Activated CD4-positive, alpha-beta T cell treated with anti-CD3 and anti-CD28 coated beads, Interleukin-10, Interleukin-2, amounts not matched to agents 100 ng/mL and 50 ng/mL, durations not matched to agents 16 hours and 8 hours (primary cell): ENCODE data around the gene PRSS23.

ENCODE experiments used
- DNase-seq: peaks from one replicate; pipeline ENCODE4 v3.0.0-alpha.2; 2020

Gene PRSS23

GRCh38 chr11:86790867-86791849 is 9.2 kb upstream of the PRSS23 start:
- DNase-seq, result no peak

- DNase-seq, result no peak
Measured at GRCh38 chr11:86792150-86792549, 8.2 kb upstream of the PRSS23 start.

- DNase-seq, result no peak
Measured at GRCh38 chr11:86793307-86793706, 7.0 kb upstream of the PRSS23 start.

- DNase-seq, result no peak
Measured at GRCh38 chr11:86795511-86795910, 4.8 kb upstream of the PRSS23 start.

- DNase-seq, result no peak
Measured at GRCh38 chr11:86795949-86796348, 4.4 kb upstream of the PRSS23 start.

GRCh38 chr11:86797133-86797532 is 3.2 kb upstream of the PRSS23 start:
- no peak for DNase-seq

- DNase-seq, result no peak
Measured at GRCh38 chr11:86798988-86799387, 1.4 kb upstream of the PRSS23 start.

- DNase-seq, result no peak
Measured at GRCh38 chr11:86799680-86800075, 664 bp upstream of the PRSS23 start.

GRCh38 chr11:86800960-86801272 is 574 bp downstream of the PRSS23 start:
- DNase-seq, result no peak

- DNase-seq, result no peak
Measured at GRCh38 chr11:86801364-86801763, 1.0 kb downstream of the PRSS23 start.

GRCh38 chr11:86802146-86802545 is 1.8 kb downstream of the PRSS23 start:
- DNase-seq, result no peak

GRCh38 chr11:86802601-86803051 is 2.3 kb downstream of the PRSS23 start:
- peak; percentile 64 for DNase-seq

GRCh38 chr11:86803136-86804045 is 3.0 kb downstream of the PRSS23 start:
- no peak for DNase-seq

- DNase-seq, result no peak
Measured at GRCh38 chr11:86804951-86805350, 4.6 kb downstream of the PRSS23 start.

GRCh38 chr11:86805873-86806310 is 5.5 kb downstream of the PRSS23 start:
- DNase-seq, result peak; percentile 94

- no peak for DNase-seq
Measured at GRCh38 chr11:86806903-86807302, 6.6 kb downstream of the PRSS23 start.

GRCh38 chr11:86807360-86807759 is 7.0 kb downstream of the PRSS23 start:
- DNase-seq, result no peak

- DNase-seq, result no peak
Measured at GRCh38 chr11:86809561-86809960, 9.2 kb downstream of the PRSS23 start.

GRCh38 chr11:86810288-86810687 is 9.9 kb downstream of the PRSS23 start:
- no peak for DNase-seq

- DNase-seq, result no peak
Measured at GRCh38 chr11:86811637-86812321, 11.4 kb downstream of the PRSS23 start.

GRCh38 chr11:86812322-86812670 is 12.0 kb downstream of the PRSS23 start:
- DNase-seq, result no peak

GRCh38 chr11:86812981-86813380 is 12.6 kb downstream of the PRSS23 start:
- peak; percentile 30 for DNase-seq

GRCh38 chr11:86814775-86815174 is 14.4 kb downstream of the PRSS23 start:
- no peak for DNase-seq
